ENCODE results near the gene TRAPPC2L. TPM values are rescaled to one million over a fixed set of nuclear protein-coding genes. Genes with fewer than 3 reads are reported as not detected.

Gene TRAPPC2L
- total and polyA plus RNA-seq, 3 donors from 2014 or later: 58.3 to 216 (median 59.8) TPM

DNA sequence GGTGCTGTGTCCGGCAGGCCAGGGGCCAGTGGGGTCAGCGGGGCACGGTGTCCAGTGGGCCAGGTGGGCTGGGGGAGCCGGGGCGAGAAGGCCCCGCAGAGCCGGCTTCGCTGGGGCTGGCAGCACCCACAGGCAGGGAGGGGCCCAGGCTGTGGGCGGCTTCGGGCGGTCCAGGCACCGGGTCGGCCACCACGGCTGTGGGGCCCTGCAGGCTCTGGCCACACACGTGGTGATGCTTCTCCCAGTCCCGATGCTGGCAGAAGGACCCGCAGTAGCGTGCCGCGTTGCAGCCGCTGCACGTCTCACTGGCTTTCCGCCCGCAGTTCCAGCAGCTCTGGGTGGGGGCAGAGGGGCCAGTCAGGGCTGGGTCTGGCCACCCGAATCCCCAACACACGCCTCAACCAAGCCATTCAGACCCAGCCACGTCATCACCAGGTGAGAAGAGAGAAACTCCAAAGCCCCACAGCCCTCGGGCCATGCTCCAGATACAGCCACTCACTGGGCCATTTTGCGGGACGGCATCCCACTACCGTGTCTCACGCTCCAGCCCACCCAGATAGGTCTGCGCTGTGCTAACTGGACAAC is 20.1 kb downstream of the TRAPPC2L start:
- DNase-seq: no peak
- H3K9me3 ChIP-seq: no peaks in the 10 kb centered on the region
- no peak overlapping the region for H3K27ac ChIP-seq
- no peak overlapping the region for H3K4me3 ChIP-seq
- TF ChIP-seq POLR2A (IDR thresholded peaks at IDR 0.05): no peak
- TF ChIP-seq, protein P1, sequence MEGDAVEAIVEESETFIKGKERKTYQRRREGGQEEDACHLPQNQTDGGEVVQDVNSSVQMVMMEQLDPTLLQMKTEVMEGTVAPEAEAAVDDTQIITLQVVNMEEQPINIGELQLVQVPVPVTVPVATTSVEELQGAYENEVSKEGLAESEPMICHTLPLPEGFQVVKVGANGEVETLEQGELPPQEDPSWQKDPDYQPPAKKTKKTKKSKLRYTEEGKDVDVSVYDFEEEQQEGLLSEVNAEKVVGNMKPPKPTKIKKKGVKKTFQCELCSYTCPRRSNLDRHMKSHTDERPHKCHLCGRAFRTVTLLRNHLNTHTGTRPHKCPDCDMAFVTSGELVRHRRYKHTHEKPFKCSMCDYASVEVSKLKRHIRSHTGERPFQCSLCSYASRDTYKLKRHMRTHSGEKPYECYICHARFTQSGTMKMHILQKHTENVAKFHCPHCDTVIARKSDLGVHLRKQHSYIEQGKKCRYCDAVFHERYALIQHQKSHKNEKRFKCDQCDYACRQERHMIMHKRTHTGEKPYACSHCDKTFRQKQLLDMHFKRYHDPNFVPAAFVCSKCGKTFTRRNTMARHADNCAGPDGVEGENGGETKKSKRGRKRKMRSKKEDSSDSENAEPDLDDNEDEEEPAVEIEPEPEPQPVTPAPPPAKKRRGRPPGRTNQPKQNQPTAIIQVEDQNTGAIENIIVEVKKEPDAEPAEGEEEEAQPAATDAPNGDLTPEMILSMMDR (IDR thresholded peaks at IDR 0.05): no peak
- WGBS, 2 donors: 94 to 100% methylated on average over 1 to 30 of the region's 33 CpGs
- H3K27me3 ChIP-seq: no peaks in the 10 kb centered on the region
- no peaks in the 10 kb centered on the region for H3K36me3 ChIP-seq (ENCODE audit: low read depth, missing control alignments)
- H3K4me1 ChIP-seq: no peaks in the 10 kb centered on the region
- intact Hi-C loops (cut with DNase I; ENCODE audit: low total_unique reads): no loop called here

DNA sequence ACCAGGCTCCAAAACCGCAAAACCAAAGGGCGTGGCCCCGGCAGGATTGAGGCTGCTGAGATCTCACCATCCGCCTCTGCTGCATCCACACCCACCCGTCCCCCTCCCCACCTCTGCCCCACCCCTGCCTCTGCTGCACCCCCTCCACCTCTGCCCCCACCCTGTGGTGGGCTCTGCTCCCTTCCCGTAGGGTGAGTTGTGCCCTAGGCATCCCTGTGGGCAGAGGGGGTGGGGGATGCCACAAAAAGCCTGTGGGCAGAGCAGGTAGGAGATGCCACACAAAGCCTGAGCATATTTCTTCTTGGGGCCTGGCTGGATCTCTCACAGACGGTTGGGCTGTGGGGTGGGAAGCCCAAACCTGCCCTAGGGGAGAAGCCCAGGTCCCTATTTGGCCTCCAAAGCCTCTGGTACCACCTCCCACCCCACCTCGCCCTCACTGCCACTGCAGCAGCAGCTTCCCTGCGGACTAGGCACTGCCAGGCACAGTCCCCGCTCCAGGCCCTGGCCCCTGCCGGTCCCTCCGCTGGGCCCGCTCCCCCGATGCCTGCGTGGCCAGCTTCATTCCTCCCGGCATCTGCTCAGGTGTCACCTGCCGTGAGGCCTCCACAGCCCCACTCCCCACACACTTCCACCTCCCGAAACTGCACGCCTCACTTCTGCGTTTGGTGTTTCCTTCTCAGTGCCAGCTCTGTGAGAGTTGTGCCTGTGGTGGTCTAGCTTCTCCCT is 20.8 kb downstream of the TRAPPC2L start:
- TF ChIP-seq, protein P1 (IDR thresholded peaks at IDR 0.05): no peak
- no peak for TF ChIP-seq POLR2A (IDR thresholded peaks at IDR 0.05)
- Histone ChIP-seq H3K27ac (no peak overlapping the region), H3K36me3 (ENCODE audit: low read depth, missing control alignments) (no peaks in the 10 kb centered on the region), H3K4me1 (no peaks in the 10 kb centered on the region), H3K4me3 (no peak overlapping the region), H3K27me3 (no peaks in the 10 kb centered on the region), H3K9me3 (no peaks in the 10 kb centered on the region)
- WGBS, 2 donors: 87 to 93% methylated on average over 20 of the region's 20 CpGs
- intact Hi-C loops (cut with DNase I; ENCODE audit: low total_unique reads): no loop called here
- no peak for DNase-seq

DNA sequence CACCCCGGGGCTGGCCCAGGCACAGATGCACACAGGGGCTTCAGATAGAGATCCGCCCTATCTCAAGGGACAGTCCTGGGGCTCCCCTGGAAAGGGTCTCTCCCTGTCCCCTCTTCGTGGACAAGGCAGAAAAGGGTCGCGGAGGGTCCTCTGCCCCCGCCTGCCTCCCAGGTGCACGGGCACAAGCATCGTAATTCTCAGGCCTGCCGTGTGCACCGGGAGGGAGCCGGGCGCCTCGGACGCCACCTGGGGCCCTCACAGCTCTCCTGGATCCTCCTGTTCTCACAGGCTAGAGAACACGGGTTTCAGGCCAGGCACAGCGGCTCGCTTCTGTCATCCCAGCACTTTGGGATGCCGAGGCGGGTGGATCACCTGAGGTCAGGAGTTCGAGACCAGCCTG is 21.4 kb downstream of the TRAPPC2L start:
- H3K9me3 ChIP-seq: no peaks in the 10 kb centered on the region
- H3K27me3 ChIP-seq: no peaks in the 10 kb centered on the region
- no peak overlapping the region for H3K4me3 ChIP-seq
- H3K36me3 ChIP-seq (ENCODE audit: low read depth, missing control alignments): no peaks in the 10 kb centered on the region
- intact Hi-C loops (cut with DNase I; ENCODE audit: low total_unique reads): no loop called here
- TF ChIP-seq, protein P1 (IDR thresholded peaks at IDR 0.05): no peak
- TF ChIP-seq POLR2A (IDR thresholded peaks at IDR 0.05): no peak
- H3K27ac ChIP-seq: no peak overlapping the region
- H3K4me1 ChIP-seq: no peaks in the 10 kb centered on the region
- no peak for DNase-seq
- WGBS, 2 donors: 88 to 93% methylated on average over 14 to 20 of the region's 20 CpGs

DNA sequence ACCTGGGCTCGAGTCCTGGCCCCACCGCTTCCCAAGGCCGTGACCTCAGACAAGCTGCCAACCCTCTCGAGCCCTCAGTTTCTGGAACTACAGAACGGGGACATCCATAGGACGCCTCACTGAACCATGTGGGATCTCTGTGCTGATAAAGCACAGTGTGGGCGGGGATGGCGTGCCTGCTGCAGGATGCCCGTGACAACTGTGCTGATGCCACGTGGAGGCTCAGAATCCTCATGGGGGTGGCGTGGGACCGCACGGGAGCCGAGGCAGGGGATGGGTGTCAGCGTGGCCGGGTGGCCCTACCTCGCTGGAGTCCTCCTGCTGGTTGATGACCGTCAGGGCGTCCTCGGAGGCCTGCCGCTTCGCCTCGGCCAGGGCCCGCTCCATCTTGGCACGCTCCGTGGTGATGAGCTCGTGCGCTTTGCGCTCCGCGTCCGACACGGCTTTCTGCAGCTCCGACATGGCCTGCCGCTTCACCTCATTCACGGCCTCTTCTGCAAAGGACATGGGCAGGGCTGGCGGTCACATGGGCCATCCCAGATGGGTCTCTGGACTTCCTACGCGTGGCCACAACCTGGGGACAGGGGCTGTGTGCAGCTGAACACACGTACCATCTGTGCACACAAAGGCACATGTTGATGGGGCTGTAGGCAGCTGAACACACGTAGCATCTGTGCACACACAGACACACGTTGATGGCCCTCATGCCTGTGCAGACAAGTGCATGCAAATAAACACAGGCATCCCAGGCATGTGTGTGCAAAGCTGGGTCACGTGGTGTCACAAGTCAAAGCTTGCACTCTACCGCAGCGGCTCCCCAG is 22.2 kb downstream of the TRAPPC2L start:
- no peak for TF ChIP-seq POLR2A (IDR thresholded peaks at IDR 0.05)
- TF ChIP-seq, protein P1 (IDR thresholded peaks at IDR 0.05): no peak
- H3K4me3 ChIP-seq: no peak overlapping the region
- intact Hi-C loops (cut with DNase I; ENCODE audit: low total_unique reads): no loop called here
- H3K27ac ChIP-seq: no peak overlapping the region
- no peaks in the 10 kb centered on the region for H3K9me3 ChIP-seq
- DNase-seq: no peak
- 92 to 95% methylated on average over 25 to 45 of the region's 45 CpGs for WGBS, 2 donors
- H3K27me3 ChIP-seq: no peaks in the 10 kb centered on the region
- no peaks in the 10 kb centered on the region for H3K4me1 ChIP-seq
- no peaks in the 10 kb centered on the region for H3K36me3 ChIP-seq (ENCODE audit: low read depth, missing control alignments)
